Measurements from ENCODE around the gene MXRA8.

MXRA8 gene

DNA sequence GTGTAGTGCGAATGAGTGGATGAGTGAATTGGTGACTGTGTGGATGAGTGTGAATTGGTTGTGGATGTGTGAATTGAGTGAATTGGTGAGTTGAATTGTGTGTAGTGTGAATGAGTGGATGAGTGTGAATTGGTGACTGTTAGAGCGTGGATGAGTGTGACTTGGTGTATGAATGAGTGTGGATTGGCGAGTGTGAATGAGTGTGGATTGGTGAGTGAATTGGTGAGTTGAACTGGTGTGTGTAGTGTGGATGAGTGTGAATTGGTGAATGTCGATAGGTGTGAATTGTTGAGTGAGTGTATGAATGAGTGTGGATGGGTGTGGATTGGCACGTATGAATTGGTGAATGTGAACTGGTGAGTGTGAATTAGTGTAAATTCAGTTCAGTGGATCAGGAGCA lies 9.0 kb upstream of the MXRA8 start:
- peaks cover 0 to 9% (median 8%) of the 10 kb centered on the region in 4 donors for H3K4me1 ChIP-seq
- H3K4me3 ChIP-seq, result no peak overlapping the region
- peaks cover 0 to 2% (median 0%) of the 10 kb centered on the region in 3 donors for H3K36me3 ChIP-seq
- H3K9me3 ChIP-seq, result no peaks in the 10 kb centered on the region
- no peaks in the 10 kb centered on the region for H3K27me3 ChIP-seq
- no peak for DNase-seq
- intact Hi-C loops (cut with DNase I; ENCODE audit: low total_unique reads), result no loop called here
- no peak overlapping the region for H3K27ac ChIP-seq
- TF ChIP-seq, protein P1, sequence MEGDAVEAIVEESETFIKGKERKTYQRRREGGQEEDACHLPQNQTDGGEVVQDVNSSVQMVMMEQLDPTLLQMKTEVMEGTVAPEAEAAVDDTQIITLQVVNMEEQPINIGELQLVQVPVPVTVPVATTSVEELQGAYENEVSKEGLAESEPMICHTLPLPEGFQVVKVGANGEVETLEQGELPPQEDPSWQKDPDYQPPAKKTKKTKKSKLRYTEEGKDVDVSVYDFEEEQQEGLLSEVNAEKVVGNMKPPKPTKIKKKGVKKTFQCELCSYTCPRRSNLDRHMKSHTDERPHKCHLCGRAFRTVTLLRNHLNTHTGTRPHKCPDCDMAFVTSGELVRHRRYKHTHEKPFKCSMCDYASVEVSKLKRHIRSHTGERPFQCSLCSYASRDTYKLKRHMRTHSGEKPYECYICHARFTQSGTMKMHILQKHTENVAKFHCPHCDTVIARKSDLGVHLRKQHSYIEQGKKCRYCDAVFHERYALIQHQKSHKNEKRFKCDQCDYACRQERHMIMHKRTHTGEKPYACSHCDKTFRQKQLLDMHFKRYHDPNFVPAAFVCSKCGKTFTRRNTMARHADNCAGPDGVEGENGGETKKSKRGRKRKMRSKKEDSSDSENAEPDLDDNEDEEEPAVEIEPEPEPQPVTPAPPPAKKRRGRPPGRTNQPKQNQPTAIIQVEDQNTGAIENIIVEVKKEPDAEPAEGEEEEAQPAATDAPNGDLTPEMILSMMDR (IDR thresholded peaks at IDR 0.05), result no peak

GRCh38 chr1:1366699-1367066 lies 8.3 kb upstream of the MXRA8 start:
- H3K27ac ChIP-seq, result no peak overlapping the region
- H3K4me1 ChIP-seq, result peaks cover 0 to 9% (median 2%) of the 10 kb centered on the region in 4 donors
- no peak overlapping the region for H3K4me3 ChIP-seq
- H3K27me3 ChIP-seq, result no peaks in the 10 kb centered on the region
- DNase-seq, result no peak
- intact Hi-C loops (cut with DNase I; ENCODE audit: low total_unique reads), result no loop called here
- no peaks in the 10 kb centered on the region for H3K9me3 ChIP-seq
- TF ChIP-seq, protein P1 (IDR thresholded peaks at IDR 0.05), result no peak
- no peaks in the 10 kb centered on the region for H3K36me3 ChIP-seq

- no peak for DNase-seq
- Histone ChIP-seq H3K36me3 (no peaks in the 10 kb centered on the region), H3K27me3 (no peaks in the 10 kb centered on the region), H3K4me1 (peaks cover 0 to 13% (median 4%) of the 10 kb centered on the region in 4 donors), H3K9me3 (no peaks in the 10 kb centered on the region), H3K4me3 (no peak overlapping the region), H3K27ac (no peak overlapping the region)
- intact Hi-C loops (cut with DNase I; ENCODE audit: low total_unique reads), result no loop called here
- TF ChIP-seq, protein P1 (IDR thresholded peaks at IDR 0.05), result no peak
These were observed 7.7 kb upstream of the MXRA8 start for GRCh38 chr1:1365875-1366698.

DNA sequence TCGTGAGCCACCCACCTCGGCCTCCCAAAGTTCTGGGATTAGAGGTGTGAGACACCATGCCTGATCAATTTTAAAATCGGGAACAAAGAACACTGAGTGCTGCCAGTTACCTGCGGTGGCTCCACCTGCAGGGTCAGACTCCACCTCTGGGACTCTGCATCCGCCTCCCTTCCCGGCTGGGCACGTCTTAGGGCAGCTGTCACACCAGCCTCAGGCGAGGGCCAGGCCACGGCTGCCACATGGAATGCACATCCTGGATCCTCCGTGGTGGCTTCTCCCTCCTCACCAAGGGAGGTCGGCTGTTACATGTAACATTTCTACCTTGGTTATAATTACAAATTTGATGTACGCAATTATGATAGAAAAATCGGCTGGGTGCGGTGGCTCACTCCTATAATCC lies 5.9 kb upstream of the MXRA8 start:
- Histone ChIP-seq H3K4me1 (peaks cover 0 to 31% (median 20%) of the 10 kb centered on the region in 4 donors), H3K36me3 (no peaks in the 10 kb centered on the region), H3K27ac (no peak overlapping the region), H3K9me3 (no peaks in the 10 kb centered on the region), H3K27me3 (no peaks in the 10 kb centered on the region), H3K4me3 (no peak overlapping the region)
- DNase-seq, result no peak
- intact Hi-C loops (cut with DNase I; ENCODE audit: low total_unique reads), result no loop called here
- TF ChIP-seq, protein P1 (IDR thresholded peaks at IDR 0.05), result no peak

DNA sequence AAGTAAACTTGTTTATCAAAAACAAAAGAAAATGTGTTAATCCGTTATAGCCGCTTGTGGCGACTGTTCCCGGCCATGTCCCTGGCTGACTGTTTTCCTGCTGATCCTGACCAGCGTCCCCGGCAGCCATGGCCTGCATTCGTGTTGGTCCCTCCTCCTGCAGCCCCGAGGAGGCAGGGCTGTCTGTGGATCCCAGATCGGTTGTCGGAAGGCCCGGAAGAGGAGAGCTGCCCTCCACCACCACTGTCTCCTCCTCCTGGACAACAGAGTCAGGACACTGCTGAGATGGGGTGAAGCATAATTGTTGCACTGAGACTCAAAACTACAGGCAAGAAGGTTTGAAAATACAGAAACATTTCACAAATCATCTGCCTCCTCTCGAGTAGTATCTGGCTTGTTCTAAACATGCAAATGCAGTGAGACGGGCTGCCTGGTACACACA lies 3.6 kb upstream of the MXRA8 start:
- peak; percentile 65 to 81 for DNase-seq
- Histone ChIP-seq H3K4me1 (peaks cover 0 to 54% (median 38%) of the 10 kb centered on the region in 4 donors), H3K36me3 (no peaks in the 10 kb centered on the region), H3K27me3 (no peaks in the 10 kb centered on the region), H3K9me3 (no peaks in the 10 kb centered on the region), H3K4me3 (no peak overlapping the region), H3K27ac (peak overlapping the region; percentile 23 to 97)
- intact Hi-C loops (cut with DNase I; ENCODE audit: low total_unique reads), result no loop called here
- TF ChIP-seq, protein P1 (IDR thresholded peaks at IDR 0.05), result no peak
